Measurements from ENCODE around the gene NHSL2. TPM values are rescaled to one million over a fixed set of nuclear protein-coding genes. Genes with fewer than 3 reads are reported as not detected.

The NHSL2 gene
- polyA plus RNA-seq, 3 donors: 16.6 to 39.8 (median 22.8) TPM

GRCh38 chrX:71997320-71997719 is 86.7 kb downstream of the NHSL2 start:
- H3K4me1 ChIP-seq (ENCODE audit: control insufficient read depth in 1 of 2, insufficient read depth in 2 of 2, low read length in 2 of 2): no peaks in the 10 kb centered on the region
- no peak overlapping the region for H3K27ac ChIP-seq (ENCODE audit: low read depth in 1 of 2, low read length in 2 of 2)
- intact Hi-C loops (cut with micrococcal nuclease): loop anchor here in 1 of 2 donors (5.0 kb wide), 1 partner anchor 130 kb away; no protein-coding TSS in a partner anchor
- H3K9me3 Mint-ChIP-seq: no peaks in the 10 kb centered on the region
- H3K9ac ChIP-seq (ENCODE audit: insufficient read depth, low read length, poor library complexity, severe bottlenecking): no peak overlapping the region
- TF ChIP-seq CTCF (IDR thresholded peaks at IDR 0.05): no peak
- no peaks in the 10 kb centered on the region for H4K20me1 ChIP-seq (ENCODE audit: insufficient read depth, low read length)
- H3K4me2 ChIP-seq (replicated peaks; ENCODE audit: extremely low read depth, low read length, poor library complexity, severe bottlenecking): no peak overlapping the region
- no peak overlapping the region for H3K4me3 ChIP-seq (replicated peaks in 1 of 3; ENCODE audit: low read depth in 2 of 3, low read length in 3 of 3)
- peaks cover 0 to 24% (median 7%) of the 10 kb centered on the region in 3 donors for H3K27me3 Mint-ChIP-seq (ENCODE audit: low read depth in 3 of 3)
- no peak overlapping the region for H2AFZ ChIP-seq (ENCODE audit: insufficient read depth, low read depth, low read length, poor library complexity, severe bottlenecking)
- WGBS (ENCODE audit: insufficient coverage): 80% methylated on average over 1 of the region's 3 CpGs
- H3K9me3 ChIP-seq (replicated peaks in 1 of 2; ENCODE audit: control insufficient read depth in 1 of 2, insufficient read depth in 1 of 2, low read length in 2 of 2): no peaks in the 10 kb centered on the region
- H3K27ac Mint-ChIP-seq: no peak overlapping the region
- H3K36me3 Mint-ChIP-seq: no peaks in the 10 kb centered on the region
- no peak overlapping the region for H3K4me3 Mint-ChIP-seq
- H3K27me3 ChIP-seq (ENCODE audit: control insufficient read depth in 2 of 2, insufficient read depth in 2 of 2, low read length in 2 of 2): no peaks in the 10 kb centered on the region
- H3K4me1 Mint-ChIP-seq: peaks cover 3% of the 10 kb centered on the region
- no peaks in the 10 kb centered on the region for H3K36me3 ChIP-seq (replicated peaks in 1 of 2; ENCODE audit: control insufficient read depth in 1 of 2, insufficient read depth in 2 of 2, low read length in 2 of 2)
- no peaks in the 10 kb centered on the region for H3K79me2 ChIP-seq (ENCODE audit: insufficient read depth, low read length)
- DNase-seq: no peak

GRCh38 chrX:71998836-71999509 is 88.3 kb downstream of the NHSL2 start:
- peak; percentile 57 for TF ChIP-seq CTCF (IDR thresholded peaks at IDR 0.05)
- no peak overlapping the region for H3K4me2 ChIP-seq (replicated peaks; ENCODE audit: extremely low read depth, low read length, poor library complexity, severe bottlenecking)
- H3K4me3 ChIP-seq (replicated peaks in 1 of 3; ENCODE audit: low read depth in 2 of 3, low read length in 3 of 3): no peak overlapping the region
- peaks cover 3% of the 10 kb centered on the region for H3K4me1 Mint-ChIP-seq
- no CpG with 5 or more reads among the region's 6 CpGs for WGBS (ENCODE audit: insufficient coverage)
- no peaks in the 10 kb centered on the region for H3K36me3 ChIP-seq (replicated peaks in 1 of 2; ENCODE audit: control insufficient read depth in 1 of 2, insufficient read depth in 2 of 2, low read length in 2 of 2)
- H3K9ac ChIP-seq (ENCODE audit: insufficient read depth, low read length, poor library complexity, severe bottlenecking): no peak overlapping the region
- H3K36me3 Mint-ChIP-seq: no peaks in the 10 kb centered on the region
- H3K4me3 Mint-ChIP-seq: no peak overlapping the region
- H3K27me3 ChIP-seq (ENCODE audit: control insufficient read depth in 2 of 2, insufficient read depth in 2 of 2, low read length in 2 of 2): peaks cover 0 to 2% of the 10 kb centered on the region in 2 donors
- intact Hi-C loops (cut with micrococcal nuclease): loop anchor here in 1 of 2 donors (5.0 kb wide), 1 partner anchor 128 kb away; no protein-coding TSS in a partner anchor
- peaks cover 3% of the 10 kb centered on the region in 2 donors for H3K4me1 ChIP-seq (ENCODE audit: control insufficient read depth in 1 of 2, insufficient read depth in 2 of 2, low read length in 2 of 2)
- peaks cover 0 to 24% (median 6%) of the 10 kb centered on the region in 3 donors for H3K27me3 Mint-ChIP-seq (ENCODE audit: low read depth in 3 of 3)
- H3K27ac Mint-ChIP-seq: peak overlapping the region in 1 of 7 donors; percentile 40
- H3K27ac ChIP-seq (ENCODE audit: low read depth in 1 of 2, low read length in 2 of 2): no peak overlapping the region
- H3K9me3 Mint-ChIP-seq: peaks cover 0 to under 1% (median 0%) of the 10 kb centered on the region in 7 donors
- H2AFZ ChIP-seq (ENCODE audit: insufficient read depth, low read depth, low read length, poor library complexity, severe bottlenecking): no peak overlapping the region
- H3K9me3 ChIP-seq (replicated peaks in 1 of 2; ENCODE audit: control insufficient read depth in 1 of 2, insufficient read depth in 1 of 2, low read length in 2 of 2): no peaks in the 10 kb centered on the region
- peak; percentile 22 to 54 (median 29) for DNase-seq
- no peaks in the 10 kb centered on the region for H3K79me2 ChIP-seq (ENCODE audit: insufficient read depth, low read length)
- no peaks in the 10 kb centered on the region for H4K20me1 ChIP-seq (ENCODE audit: insufficient read depth, low read length)
